AG09319 (cell line): ENCODE measurements around the gene PEX13.
"Not testable (repeated sequence)": the region's sequence is repeated elsewhere in the genome, so short reads cannot be mapped to it uniquely, and the experiment has no call there.

Experiments
- DNase-seq: peaks from one replicate; pipeline ENCODE4 v3.0.0-alpha.2; 2010; ENCODE audit warnings: low read depth; ENCODE audit errors: extremely low read depth
- CTCF ChIP-seq: IDR thresholded peaks from 2 replicates; pipeline ENCODE4 v1.5.1; 2011; ENCODE audit warnings: low read depth, mild to moderate bottlenecking, inconsistent platforms, low read length, moderate library complexity

The PEX13 gene

GRCh38 chr2:61011678-61012077, 5.8 kb upstream of the PEX13 start:
- no peak for DNase-seq
- no peak for TF ChIP-seq CTCF

GRCh38 chr2:61012303-61012702, 5.2 kb upstream of the PEX13 start:
- DNase-seq: not testable (repeated sequence)

GRCh38 chr2:61013382-61013781, 4.1 kb upstream of the PEX13 start:
- no peak for TF ChIP-seq CTCF
- no peak for DNase-seq

- no peak for TF ChIP-seq CTCF
- DNase-seq: no peak
Observed at GRCh38 chr2:61014763-61015162, 2.8 kb upstream of the PEX13 start.

GRCh38 chr2:61015976-61016375, 1.5 kb upstream of the PEX13 start:
- no peak for DNase-seq
- TF ChIP-seq CTCF: no peak

GRCh38 chr2:61016392-61017002, 1.0 kb upstream of the PEX13 start:
- TF ChIP-seq CTCF: no peak
- DNase-seq: no peak

GRCh38 chr2:61017003-61017555, 441 bp upstream of the PEX13 start:
- no peak for DNase-seq
- TF ChIP-seq CTCF: no peak

- TF ChIP-seq CTCF: no peak
- no peak for DNase-seq
Observed at GRCh38 chr2:61018318-61018755, 817 bp downstream of the PEX13 start.
